NCI-H2029 treated with DMSO at 0.1 percent for 48 hours (cell line): ENCODE measurements around the gene RXYLT1.
"Not testable (repeated sequence)": the region's sequence is repeated elsewhere in the genome, so short reads cannot be mapped to it uniquely, and the experiment has no call there.

Experiments used
- DNase-seq: peaks from one replicate; lab custom pipeline; 2025; lab: John Stamatoyannopoulos, UW

The RXYLT1 gene

GRCh38 chr12:63779498-63780481, at the start of gene RXYLT1:
Gene RXYLT1 (plus strand): TSS chr12:63779909. CDS start chr12:63779961, 52 bp downstream.
- DNase-seq: peak; percentile 52

- not testable (repeated sequence) for DNase-seq
Measured at GRCh38 chr12:63732779-63733178, 46.9 kb upstream of the RXYLT1 start.

- not testable (repeated sequence) for DNase-seq
Measured at GRCh38 chr12:63733585-63733984, 46.1 kb upstream of the RXYLT1 start.

- not testable (repeated sequence) for DNase-seq
Measured at GRCh38 chr12:63740551-63740950, 39.2 kb upstream of the RXYLT1 start.

- DNase-seq: not testable (repeated sequence)
Measured at GRCh38 chr12:63741431-63741830, 38.3 kb upstream of the RXYLT1 start.

GRCh38 chr12:63744110-63744509, 35.6 kb upstream of the RXYLT1 start:
- not testable (repeated sequence) for DNase-seq

- DNase-seq: not testable (repeated sequence)
Measured at GRCh38 chr12:63746470-63746869, 33.2 kb upstream of the RXYLT1 start.

GRCh38 chr12:63747136-63747535, 32.6 kb upstream of the RXYLT1 start:
- not testable (repeated sequence) for DNase-seq

GRCh38 chr12:63747553-63747952, 32.2 kb upstream of the RXYLT1 start:
- no peak for DNase-seq

GRCh38 chr12:63752283-63752682, 27.4 kb upstream of the RXYLT1 start:
- no peak for DNase-seq

- no peak for DNase-seq
Measured at GRCh38 chr12:63752841-63753240, 26.9 kb upstream of the RXYLT1 start.

GRCh38 chr12:63753743-63754142, 26.0 kb upstream of the RXYLT1 start:
- DNase-seq: no peak

- DNase-seq: no peak
Measured at GRCh38 chr12:63764481-63764880, 15.2 kb upstream of the RXYLT1 start.

- DNase-seq: no peak
Measured at GRCh38 chr12:63766498-63766897, 13.2 kb upstream of the RXYLT1 start.

- DNase-seq: no peak
Measured at GRCh38 chr12:63770375-63770774, 9.3 kb upstream of the RXYLT1 start.

- no peak for DNase-seq
Measured at GRCh38 chr12:63777340-63777739, 2.4 kb upstream of the RXYLT1 start.

- DNase-seq: no peak
Measured at GRCh38 chr12:63782466-63782865, 2.8 kb downstream of the RXYLT1 start.

- no peak for DNase-seq
Measured at GRCh38 chr12:63787306-63787705, 7.6 kb downstream of the RXYLT1 start.

- DNase-seq: no peak
Measured at GRCh38 chr12:63790608-63790945, 10.9 kb downstream of the RXYLT1 start.

- peak; percentile 44 for DNase-seq
Measured at GRCh38 chr12:63792338-63792737, 12.6 kb downstream of the RXYLT1 start.

- DNase-seq: no peak
Measured at GRCh38 chr12:63795032-63795687, 15.5 kb downstream of the RXYLT1 start.

GRCh38 chr12:63795944-63796343, 16.2 kb downstream of the RXYLT1 start:
- no peak for DNase-seq

GRCh38 chr12:63802012-63802608, 22.4 kb downstream of the RXYLT1 start:
- peak; percentile 10 for DNase-seq
